ENCODE data around the gene GBP7.
"Not testable (repeated sequence)": the region's sequence is repeated elsewhere in the genome, so short reads cannot be mapped to it uniquely, and the experiment has no call there.

GBP7 gene

GRCh38 chr1:89171067-89171438 lies 4.8 kb downstream of the GBP7 start:
- in situ Hi-C loops (cut with MboI; ENCODE audit: low sequenced_read_pairs), result no loop called here

GRCh38 chr1:89170170-89171066 lies 5.4 kb downstream of the GBP7 start:
- in situ Hi-C loops (cut with MboI; ENCODE audit: low sequenced_read_pairs), result no loop called here

- in situ Hi-C loops (cut with MboI; ENCODE audit: low sequenced_read_pairs), result no loop called here
These were observed 6.6 kb downstream of the GBP7 start for GRCh38 chr1:89169166-89169565.

GRCh38 chr1:89167590-89168230 lies 8.1 kb downstream of the GBP7 start:
- in situ Hi-C loops (cut with MboI; ENCODE audit: low sequenced_read_pairs), result no loop called here

- in situ Hi-C loops (cut with MboI; ENCODE audit: low sequenced_read_pairs), result no loop called here
These were observed 9.1 kb downstream of the GBP7 start for GRCh38 chr1:89166705-89167104.

- in situ Hi-C loops (cut with MboI; ENCODE audit: low sequenced_read_pairs), result no loop called here
These were observed 10.0 kb downstream of the GBP7 start for GRCh38 chr1:89165811-89166210.

- in situ Hi-C loops (cut with MboI; ENCODE audit: low sequenced_read_pairs), result no loop called here
These were observed 24.8 kb downstream of the GBP7 start for GRCh38 chr1:89151047-89151446.

GRCh38 chr1:89149976-89150375 lies 25.8 kb downstream of the GBP7 start:
- in situ Hi-C loops (cut with MboI; ENCODE audit: low sequenced_read_pairs), result no loop called here

- in situ Hi-C loops (cut with MboI; ENCODE audit: low sequenced_read_pairs), result no loop called here
These were observed 26.6 kb downstream of the GBP7 start for GRCh38 chr1:89149229-89149628.

- in situ Hi-C loops (cut with MboI; ENCODE audit: low sequenced_read_pairs), result no loop called here
These were observed 27.8 kb downstream of the GBP7 start for GRCh38 chr1:89147678-89148658.

GRCh38 chr1:89146721-89147120 lies 29.1 kb downstream of the GBP7 start:
- in situ Hi-C loops (cut with MboI; ENCODE audit: low sequenced_read_pairs), result no loop called here

GRCh38 chr1:89143484-89143883 lies 32.3 kb downstream of the GBP7 start:
- in situ Hi-C loops (cut with MboI; ENCODE audit: low sequenced_read_pairs), result no loop called here

- in situ Hi-C loops (cut with MboI; ENCODE audit: low sequenced_read_pairs), result no loop called here
These were observed 33.6 kb downstream of the GBP7 start for GRCh38 chr1:89142160-89142559.

GRCh38 chr1:89133747-89134146 lies 42.1 kb downstream of the GBP7 start:
- in situ Hi-C loops (cut with MboI; ENCODE audit: low sequenced_read_pairs), result no loop called here

GRCh38 chr1:89130716-89131115 lies 45.1 kb downstream of the GBP7 start:
- in situ Hi-C loops (cut with MboI; ENCODE audit: low sequenced_read_pairs), result no loop called here

GRCh38 chr1:89129911-89130310 lies 45.9 kb downstream of the GBP7 start:
- in situ Hi-C loops (cut with MboI; ENCODE audit: low sequenced_read_pairs), result no loop called here

GRCh38 chr1:89128003-89128458 lies 47.8 kb downstream of the GBP7 start:
- in situ Hi-C loops (cut with MboI; ENCODE audit: low sequenced_read_pairs), result not testable (repeated sequence)

GRCh38 chr1:89126602-89127565 lies 48.9 kb downstream of the GBP7 start:
- in situ Hi-C loops (cut with MboI; ENCODE audit: low sequenced_read_pairs), result not testable (repeated sequence)

- in situ Hi-C loops (cut with MboI; ENCODE audit: low sequenced_read_pairs), result no loop called here
These were observed 49.8 kb downstream of the GBP7 start, which contains the start of gene GBP2 for GRCh38 chr1:89125913-89126580. Gene GBP2, minus strand, starts transcription at chr1:89126114. Its CDS starts 4,148 bp downstream, at chr1:89121966.
